H9 (cell line): Measurements from ENCODE around the gene DNAH1. TPM values are rescaled to one million over a fixed set of nuclear protein-coding genes. Genes with fewer than 3 reads are reported as not detected.

Experiments used
- DNase-seq: peaks from one replicate; pipeline ENCODE4 v3.0.0-alpha.2; 2017
- H2AFZ ChIP-seq: one replicate; pipeline ENCODE4 v1.6.1; 2013; ENCODE audit warnings: mild to moderate bottlenecking, low read length, control low read depth, moderate library complexity
- H2AK5ac ChIP-seq: 2 replicates; pipeline ENCODE4 v1.6.1; 2013; ENCODE audit warnings: low read length, control low read depth, mixed read lengths; ENCODE audit not compliant: insufficient read length
- H2BK120ac ChIP-seq: one replicate; pipeline ENCODE4 v1.6.1; 2013; ENCODE audit warnings: low read depth, mild to moderate bottlenecking, low read length, control low read depth, inconsistent platforms; ENCODE audit not compliant: poor library complexity, severe bottlenecking
- H2BK12ac ChIP-seq: 2 replicates; pipeline ENCODE4 v1.6.1; 2013; ENCODE audit warnings: low read length, control low read depth, mixed read lengths, low read depth; ENCODE audit not compliant: insufficient read length
- H2BK15ac ChIP-seq: 2 replicates; pipeline ENCODE4 v1.6.1; 2013; ENCODE audit warnings: low read depth, low read length, control low read depth
- H2BK20ac ChIP-seq: one replicate; pipeline ENCODE4 v1.6.1; 2013; ENCODE audit warnings: low read depth, mild to moderate bottlenecking, low read length, control low read depth, inconsistent platforms; ENCODE audit not compliant: poor library complexity, severe bottlenecking
- H2BK5ac ChIP-seq: 2 replicates; pipeline ENCODE4 v1.6.1; 2013; ENCODE audit warnings: low read length, control low read depth, mixed read lengths; ENCODE audit not compliant: insufficient read length
- H3K14ac ChIP-seq: 2 replicates; pipeline ENCODE4 v1.6.1; 2013; ENCODE audit warnings: low read length, control low read depth; ENCODE audit not compliant: insufficient read depth
- H3K18ac ChIP-seq: 2 replicates; pipeline ENCODE4 v1.6.1; 2013; ENCODE audit warnings: low read depth, mild to moderate bottlenecking, mixed read lengths, low read length, control low read depth; ENCODE audit not compliant: insufficient read length
- H3K23ac ChIP-seq: 2 replicates; pipeline ENCODE4 v1.6.1; 2013; ENCODE audit warnings: low read length, control low read depth, mixed read lengths, low read depth; ENCODE audit not compliant: insufficient read length
- H3K23me2 ChIP-seq: 2 replicates; pipeline ENCODE4 v1.6.1; 2013; ENCODE audit warnings: low read depth, mild to moderate bottlenecking, mixed read lengths, low read length, control low read depth; ENCODE audit not compliant: insufficient read length, poor library complexity, severe bottlenecking
- H3K27ac ChIP-seq: 2 replicates; pipeline ENCODE4 v1.5.1; 2013; ENCODE audit warnings: low read length, control low read depth, mixed read lengths, low read depth; ENCODE audit not compliant: insufficient read length
- H3K27me3 ChIP-seq: 2 replicates; pipeline ENCODE4 v1.6.1; 2013; ENCODE audit warnings: low read length, control low read depth, inconsistent platforms; ENCODE audit not compliant: insufficient read depth
- H3K4ac ChIP-seq: 2 replicates; pipeline ENCODE4 v1.6.1; 2013; ENCODE audit warnings: low read depth, mild to moderate bottlenecking, control low read depth, inconsistent platforms, low read length, moderate library complexity
- H3K4me1 ChIP-seq: 2 replicates; pipeline ENCODE4 v1.6.1; 2013; ENCODE audit warnings: low read length, control low read depth, inconsistent platforms; ENCODE audit not compliant: insufficient read depth
- H3K4me2 ChIP-seq: 2 replicates; pipeline ENCODE4 v1.6.1; 2013; ENCODE audit warnings: low read length, control low read depth, mixed read lengths; ENCODE audit not compliant: insufficient read length, insufficient read depth
- H3K56ac ChIP-seq: 2 replicates; pipeline ENCODE4 v1.6.1; 2013; ENCODE audit warnings: low read depth, mild to moderate bottlenecking, mixed read lengths, low read length, control low read depth; ENCODE audit not compliant: insufficient read length
- H3K79me1 ChIP-seq: 2 replicates; pipeline ENCODE4 v1.6.1; 2013; ENCODE audit warnings: low read depth, mild to moderate bottlenecking, moderate library complexity, low read length, control low read depth, inconsistent platforms; ENCODE audit not compliant: insufficient read depth, poor library complexity, severe bottlenecking
- H3K79me2 ChIP-seq: 2 replicates; pipeline ENCODE4 v1.6.1; 2013; ENCODE audit warnings: low read length, control low read depth, inconsistent platforms; ENCODE audit not compliant: insufficient read depth
- H3K9ac ChIP-seq: 2 replicates; pipeline ENCODE4 v1.6.1; 2013; ENCODE audit warnings: low read length, control low read depth, mixed read lengths; ENCODE audit not compliant: insufficient read length; ENCODE audit errors: extremely low read depth
- H3K9me3 ChIP-seq: one replicate; pipeline ENCODE4 v1.6.1; 2013; ENCODE audit warnings: low read depth, low read length, inconsistent platforms; ENCODE audit not compliant: control insufficient read depth
- H3T11ph ChIP-seq: one replicate; pipeline ENCODE4 v1.6.1; 2013; ENCODE audit warnings: mild to moderate bottlenecking, low read length, control low read depth, inconsistent platforms
- H4K20me1 ChIP-seq: one replicate; pipeline ENCODE4 v1.6.1; 2013; ENCODE audit not compliant: control insufficient read depth, insufficient read length, insufficient read depth
- H4K5ac ChIP-seq: 2 replicates; pipeline ENCODE4 v1.6.1; 2013; ENCODE audit warnings: low read depth, mild to moderate bottlenecking, mixed read lengths, low read length, control low read depth; ENCODE audit not compliant: insufficient read length
- H4K8ac ChIP-seq: replicated peaks from 2 replicates; pipeline ENCODE4 v1.6.1; 2013; ENCODE audit warnings: low read length, control low read depth, mixed read lengths, low read depth; ENCODE audit not compliant: insufficient read length
- H4K91ac ChIP-seq: 2 replicates; pipeline ENCODE4 v1.6.1; 2013; ENCODE audit warnings: low read depth, mild to moderate bottlenecking, moderate library complexity, mixed read lengths, low read length, control low read depth; ENCODE audit not compliant: insufficient read length
- H3K27ac Mint-ChIP-seq, 3 experiments: 2 replicates in 2 of 3; 3 replicates in 1 of 3; pipeline ENCODE4 v1.8.0; 2020 to 2021; ENCODE audit warnings: mixed read lengths in 3 of 3, mild to moderate bottlenecking in 1 of 3, moderate library complexity in 1 of 3
- H3K27me3 Mint-ChIP-seq: 2 replicates; pipeline ENCODE4 v1.8.0; 2021; ENCODE audit warnings: low read depth, mild to moderate bottlenecking, moderate library complexity, mixed read lengths
- H3K36me3 Mint-ChIP-seq, 3 experiments: 2 replicates in 2 of 3; 3 replicates in 1 of 3; pipeline ENCODE4 v1.8.0; 2020 to 2021; ENCODE audit warnings: low read depth in 3 of 3, mixed read lengths in 3 of 3; ENCODE audit not compliant: insufficient read depth in 1 of 3
- H3K4me1 Mint-ChIP-seq, 2 experiments: 2 replicates each; pipeline ENCODE4 v1.8.0; 2020; ENCODE audit warnings: mixed read lengths in 2 of 2
- H3K4me3 Mint-ChIP-seq, 2 experiments: 2 replicates in 1 of 2; 3 replicates in 1 of 2; pipeline ENCODE4 v1.8.0; 2020 to 2021; ENCODE audit warnings: mild to moderate bottlenecking in 2 of 2, mixed read lengths in 2 of 2, moderate library complexity in 1 of 2
- H3K9me3 Mint-ChIP-seq, 2 experiments: 2 replicates in 1 of 2; 3 replicates in 1 of 2; pipeline ENCODE4 v1.8.0; 2020; ENCODE audit warnings: mild to moderate bottlenecking in 2 of 2, mixed read lengths in 2 of 2, moderate library complexity in 1 of 2
- WGBS: extraction: QIAGEN DNeasy Blood & Tissue Kit; methylation state at CpG from one replicate; pipeline ENCODE4 v1.1.7; 2013; ENCODE audit warnings: missing lambda C conversion rate, low lambda C conversion rate, mixed read lengths; ENCODE audit not compliant: insufficient read length; ENCODE audit errors: extremely low coverage; 5-methylcytosine and 5-hydroxymethylcytosine counted together
- total RNA-seq: library from RNA; stranded (reverse); gene quantifications from 2 replicates; pipeline ENCODE4 v1.2.1, GENCODE V29; 2021
- TF ChIP-seq, protein P1 (sequence below): fragments of 200-600 bp; sonication (generic); conservative IDR thresholded peaks from 3 replicates; pipeline ENCODE4 v1.8.0; 2021; ENCODE audit warnings: antibody characterized with exemption, mild to moderate bottlenecking

DNAH1 gene
- total RNA-seq, 1 experiment from 2014 or later, result 2.0 TPM

GRCh38 chr3:52396011-52396906 lies 80.1 kb downstream of the DNAH1 start:
- WGBS, result no CpG with 5 or more reads among the region's 25 CpGs
- Histone ChIP-seq H3K56ac (no peak overlapping the region), H4K20me1 (no peaks in the 10 kb centered on the region), H3K79me2 (no peaks in the 10 kb centered on the region), H2AFZ (no peak overlapping the region), H4K8ac (no peak overlapping the region), H3T11ph (no peak overlapping the region), H2BK120ac (no peak overlapping the region), H3K9ac (no peak overlapping the region), H3K79me1 (no peaks in the 10 kb centered on the region), H3K27ac (no peak overlapping the region), H4K91ac (no peak overlapping the region), H4K5ac (no peak overlapping the region), H3K4me2 (no peak overlapping the region), H2BK15ac (no peak overlapping the region), H3K23ac (no peak overlapping the region), H2BK5ac (no peak overlapping the region), H3K4ac (no peak overlapping the region), H3K27me3 (no peaks in the 10 kb centered on the region), H3K9me3 (no peaks in the 10 kb centered on the region), H3K18ac (no peak overlapping the region), H2AK5ac (no peak overlapping the region), H3K4me1 (no peaks in the 10 kb centered on the region), H3K14ac (no peak overlapping the region), H2BK12ac (no peak overlapping the region), H3K23me2 (no peaks in the 10 kb centered on the region), H2BK20ac (no peak overlapping the region)
- Mint-ChIP-seq H3K4me3 (no peak overlapping the region), H3K27me3 (peaks cover 13% of the 10 kb centered on the region), H3K36me3 (peaks cover 2 to 9% (median 2%) of the 10 kb centered on the region in 3 experiments; a peak in 4 of 7 replicates), H3K9me3 (no peaks in the 10 kb centered on the region), H3K27ac (no peak overlapping the region), H3K4me1 (no peaks in the 10 kb centered on the region; a peak in 1 of 4 replicates)
- TF ChIP-seq, protein P1, sequence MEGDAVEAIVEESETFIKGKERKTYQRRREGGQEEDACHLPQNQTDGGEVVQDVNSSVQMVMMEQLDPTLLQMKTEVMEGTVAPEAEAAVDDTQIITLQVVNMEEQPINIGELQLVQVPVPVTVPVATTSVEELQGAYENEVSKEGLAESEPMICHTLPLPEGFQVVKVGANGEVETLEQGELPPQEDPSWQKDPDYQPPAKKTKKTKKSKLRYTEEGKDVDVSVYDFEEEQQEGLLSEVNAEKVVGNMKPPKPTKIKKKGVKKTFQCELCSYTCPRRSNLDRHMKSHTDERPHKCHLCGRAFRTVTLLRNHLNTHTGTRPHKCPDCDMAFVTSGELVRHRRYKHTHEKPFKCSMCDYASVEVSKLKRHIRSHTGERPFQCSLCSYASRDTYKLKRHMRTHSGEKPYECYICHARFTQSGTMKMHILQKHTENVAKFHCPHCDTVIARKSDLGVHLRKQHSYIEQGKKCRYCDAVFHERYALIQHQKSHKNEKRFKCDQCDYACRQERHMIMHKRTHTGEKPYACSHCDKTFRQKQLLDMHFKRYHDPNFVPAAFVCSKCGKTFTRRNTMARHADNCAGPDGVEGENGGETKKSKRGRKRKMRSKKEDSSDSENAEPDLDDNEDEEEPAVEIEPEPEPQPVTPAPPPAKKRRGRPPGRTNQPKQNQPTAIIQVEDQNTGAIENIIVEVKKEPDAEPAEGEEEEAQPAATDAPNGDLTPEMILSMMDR, result no peak
- no peak for DNase-seq
